Ramos (cell line): ENCODE results near the gene ITK.
"Not testable (repeated sequence)": the region's sequence is repeated elsewhere in the genome, so short reads cannot be mapped to it uniquely, and the experiment has no call there.

Source experiments
- in situ Hi-C: fragments of 300-500 bp; cut with MboI; formaldehyde crosslinking; loops from one replicate; pipeline ENCODE4 v1.14.3; 2022; ENCODE audit warnings: low sequenced_read_pairs; ENCODE audit not compliant: unreplicated experiment

Gene ITK

GRCh38 chr5:157233515-157233914 is 52.9 kb downstream of the ITK start:
- in situ Hi-C loops: no loop called here

GRCh38 chr5:157236423-157236822 is 55.8 kb downstream of the ITK start:
- in situ Hi-C loops: no loop called here

- in situ Hi-C loops: no loop called here
Measured at GRCh38 chr5:157241483-157241882, 60.8 kb downstream of the ITK start.

- in situ Hi-C loops: not testable (repeated sequence)
Measured at GRCh38 chr5:157244704-157245103, 64.1 kb downstream of the ITK start.

GRCh38 chr5:157245476-157245875 is 64.8 kb downstream of the ITK start:
- in situ Hi-C loops: no loop called here

- in situ Hi-C loops: no loop called here
Measured at GRCh38 chr5:157245886-157246285, 65.2 kb downstream of the ITK start.

GRCh38 chr5:157247267-157247666 is 66.6 kb downstream of the ITK start:
- in situ Hi-C loops: no loop called here

GRCh38 chr5:157248821-157249470 is 68.3 kb downstream of the ITK start:
- in situ Hi-C loops: no loop called here

- in situ Hi-C loops: loop anchor here (5.0 kb wide), 1 partner anchor 59 kb away; no protein-coding TSS in a partner anchor
Measured at GRCh38 chr5:157252711-157253465, 72.2 kb downstream of the ITK start.

- in situ Hi-C loops: loop anchor here (5.0 kb wide), 1 partner anchor 59 kb away; no protein-coding TSS in a partner anchor
Measured at GRCh38 chr5:157253547-157253946, 72.9 kb downstream of the ITK start.

GRCh38 chr5:157258450-157258849 is 77.8 kb downstream of the ITK start:
- in situ Hi-C loops: no loop called here

- in situ Hi-C loops: no loop called here
Measured at GRCh38 chr5:157259699-157260098, 79.1 kb downstream of the ITK start.

- in situ Hi-C loops: no loop called here
Measured at GRCh38 chr5:157263496-157264090, 83.0 kb downstream of the ITK start.

- in situ Hi-C loops: no loop called here
Measured at GRCh38 chr5:157265714-157266285, 85.2 kb downstream of the ITK start, which contains the start of gene CYFIP2. CYFIP2 (plus strand) TSS chr5:157266123; CDS start chr5:157285362, 19,239 bp downstream.

GRCh38 chr5:157266286-157267007 is 85.8 kb downstream of the ITK start:
- in situ Hi-C loops: no loop called here

GRCh38 chr5:157267025-157267424 is 86.4 kb downstream of the ITK start:
- in situ Hi-C loops: no loop called here

- in situ Hi-C loops: no loop called here
Measured at GRCh38 chr5:157267761-157268480, 87.3 kb downstream of the ITK start.

GRCh38 chr5:157269165-157269671 is 88.6 kb downstream of the ITK start:
- in situ Hi-C loops: no loop called here

- in situ Hi-C loops: loop anchor here (10.0 kb wide), 1 partner anchor 225 kb away; no protein-coding TSS in a partner anchor
Measured at GRCh38 chr5:157269761-157270272, 89.2 kb downstream of the ITK start.
